Left lung (tissue), 10 donors: ENCODE data around the gene TNFRSF6B. TPM values are rescaled to one million over a fixed set of nuclear protein-coding genes. Genes with fewer than 3 reads are reported as not detected.
"Not testable (repeated sequence)": the region's sequence is repeated elsewhere in the genome, so short reads cannot be mapped to it uniquely, and the experiment has no call there.

ENCODE experiments used
- ATAC-seq: fragments of 200-7000 bp; cut with Tn5 transposase; one replicate; pipeline ENCODE4 v1.9.1; 2020; ENCODE audit warnings: moderate library complexity
- DNase-seq, 4 donors: peaks; one replicate each; pipeline ENCODE4 v3.0.0-alpha.2; 2013 to 2020
- H3K27ac ChIP-seq, 2 donors: fragments of 200-600 bp; sonication (generic) in 1 of 2; one replicate each; pipeline versions ENCODE4 v1.5.0 to v1.8.0; 2020 to 2021
- H3K27me3 ChIP-seq, 2 donors: fragments of 200-600 bp; sonication (generic) in 1 of 2; one replicate each; pipeline versions ENCODE4 v1.5.0 to v1.8.0; 2020 to 2021
- H3K36me3 ChIP-seq, 2 donors: fragments of 200-600 bp; sonication (generic) in 1 of 2; one replicate each; pipeline versions ENCODE4 v1.5.0 to v1.8.0; 2020 to 2021
- H3K4me1 ChIP-seq, 2 donors: fragments of 200-600 bp; one replicate each; pipeline ENCODE4 v1.8.0; 2021
- H3K4me3 ChIP-seq, 2 donors: fragments of 200-600 bp; sonication (generic) in 1 of 2; one replicate each; pipeline versions ENCODE4 v1.5.0 to v1.8.0; 2020 to 2021; ENCODE audit warnings: mild to moderate bottlenecking in 1 of 2
- H3K9me3 ChIP-seq, 2 donors: fragments of 200-600 bp; sonication (generic) in 1 of 2; one replicate each; pipeline versions ENCODE4 v1.5.0 to v1.8.0; 2020 to 2021
- intact Hi-C, 2 donors: fragments of 100-400 bp; cut with DNase I; formaldehyde crosslinking; loops; one replicate each; pipeline versions ENCODE4 v1.11.2 to v1.14.2; 2022
- polyA plus RNA-seq, 6 donors: library from polyadenylated mRNA; unstranded; fragments of 120-200 nt; gene quantifications; one replicate each; pipeline ENCODE4 v1.2.1, GENCODE V29; 2013; ENCODE audit not compliant: insufficient read length in 6 of 6
- total RNA-seq, 2 donors: library from RNA; stranded (reverse); fragmentation: NEBNext Ultra II Directional; extraction: Animal tissue kit (Norgen Biotek cat#: 25700); gene quantifications; one replicate each; pipeline ENCODE4 v1.2.1, GENCODE V29; 2021
- TF ChIP-seq, protein P1 (sequence below), 2 donors: fragments of 200-600 bp; sonication (generic) in 1 of 2; IDR thresholded peaks; one replicate each; pipeline versions ENCODE4 v1.5.0 to v1.8.0; 2021; ENCODE audit warnings: antibody characterized with exemption in 2 of 2
- donor health status: DM: no; HTN: yes; CAD: no.
- donor health status: DM: no; HTN: no; CAD: no.

The TNFRSF6B gene
- total and polyA plus RNA-seq, 8 donors = 1.6 to 17.6 (median 2.7) TPM

DNA sequence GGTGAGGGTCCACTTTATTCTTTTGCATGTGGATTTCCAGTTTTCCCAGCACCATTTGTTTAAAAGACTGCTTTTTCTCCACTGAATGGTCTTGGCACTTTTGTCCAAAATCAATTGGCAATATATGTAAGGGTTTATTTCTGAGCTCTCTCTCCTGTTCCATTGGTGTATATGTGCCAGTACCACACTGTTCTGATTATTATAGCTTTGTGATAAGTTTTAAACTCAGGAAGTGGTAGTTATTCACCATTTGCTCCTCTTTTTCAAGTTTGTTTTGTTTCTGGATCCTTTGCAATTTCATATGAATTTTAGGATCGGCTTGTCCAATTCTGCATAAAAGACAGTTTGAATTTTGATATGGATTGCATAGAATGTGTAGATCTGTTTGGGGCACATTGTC is 15.7 kb downstream of the TNFRSF6B start:
- no peak for DNase-seq
- H3K4me3 ChIP-seq = no peak overlapping the region
- peaks cover 0 to 9% of the 10 kb centered on the region in 2 donors for H3K9me3 ChIP-seq
- no peak for ATAC-seq
- no peak overlapping the region for H3K27ac ChIP-seq
- H3K4me1 ChIP-seq = peaks cover 7 to 38% of the 10 kb centered on the region in 2 donors
- peaks cover 0 to 77% of the 10 kb centered on the region in 2 donors for H3K36me3 ChIP-seq
- no peaks in the 10 kb centered on the region for H3K27me3 ChIP-seq
- TF ChIP-seq, protein P1, sequence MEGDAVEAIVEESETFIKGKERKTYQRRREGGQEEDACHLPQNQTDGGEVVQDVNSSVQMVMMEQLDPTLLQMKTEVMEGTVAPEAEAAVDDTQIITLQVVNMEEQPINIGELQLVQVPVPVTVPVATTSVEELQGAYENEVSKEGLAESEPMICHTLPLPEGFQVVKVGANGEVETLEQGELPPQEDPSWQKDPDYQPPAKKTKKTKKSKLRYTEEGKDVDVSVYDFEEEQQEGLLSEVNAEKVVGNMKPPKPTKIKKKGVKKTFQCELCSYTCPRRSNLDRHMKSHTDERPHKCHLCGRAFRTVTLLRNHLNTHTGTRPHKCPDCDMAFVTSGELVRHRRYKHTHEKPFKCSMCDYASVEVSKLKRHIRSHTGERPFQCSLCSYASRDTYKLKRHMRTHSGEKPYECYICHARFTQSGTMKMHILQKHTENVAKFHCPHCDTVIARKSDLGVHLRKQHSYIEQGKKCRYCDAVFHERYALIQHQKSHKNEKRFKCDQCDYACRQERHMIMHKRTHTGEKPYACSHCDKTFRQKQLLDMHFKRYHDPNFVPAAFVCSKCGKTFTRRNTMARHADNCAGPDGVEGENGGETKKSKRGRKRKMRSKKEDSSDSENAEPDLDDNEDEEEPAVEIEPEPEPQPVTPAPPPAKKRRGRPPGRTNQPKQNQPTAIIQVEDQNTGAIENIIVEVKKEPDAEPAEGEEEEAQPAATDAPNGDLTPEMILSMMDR (IDR thresholded peaks at IDR 0.05) = no peak
- intact Hi-C loops = no loop called here

DNA sequence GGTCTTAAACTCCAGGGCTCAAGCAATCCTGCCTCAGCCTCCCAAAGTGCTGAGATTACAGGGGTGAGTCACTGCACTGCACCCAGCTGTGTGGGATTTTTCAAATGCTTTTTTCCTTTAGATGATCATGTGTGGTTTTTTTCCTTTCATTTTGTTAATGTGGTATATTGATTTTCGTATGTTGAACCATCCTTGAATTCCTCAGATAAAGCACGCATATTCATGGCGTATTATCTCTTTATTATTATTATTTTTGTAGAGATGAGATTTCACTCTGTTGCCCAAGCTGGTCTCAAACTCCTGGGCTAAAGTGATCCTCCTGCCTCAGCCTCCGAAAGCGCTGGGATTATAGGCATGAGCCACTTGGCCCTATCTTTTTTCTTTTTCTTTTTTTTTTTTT is 18.4 kb downstream of the TNFRSF6B start:
- intact Hi-C loops = no loop called here
- Histone ChIP-seq H3K4me1 (peaks cover 0 to 21% of the 10 kb centered on the region in 2 donors), H3K36me3 (peaks cover 0 to 93% of the 10 kb centered on the region in 2 donors), H3K27me3 (no peaks in the 10 kb centered on the region), H3K9me3 (peaks cover 0 to 16% of the 10 kb centered on the region in 2 donors), H3K27ac (no peak overlapping the region), H3K4me3 (no peak overlapping the region)
- ATAC-seq (no peak), DNase-seq (no peak)
- TF ChIP-seq, protein P1 (IDR thresholded peaks at IDR 0.05) = no peak

DNA sequence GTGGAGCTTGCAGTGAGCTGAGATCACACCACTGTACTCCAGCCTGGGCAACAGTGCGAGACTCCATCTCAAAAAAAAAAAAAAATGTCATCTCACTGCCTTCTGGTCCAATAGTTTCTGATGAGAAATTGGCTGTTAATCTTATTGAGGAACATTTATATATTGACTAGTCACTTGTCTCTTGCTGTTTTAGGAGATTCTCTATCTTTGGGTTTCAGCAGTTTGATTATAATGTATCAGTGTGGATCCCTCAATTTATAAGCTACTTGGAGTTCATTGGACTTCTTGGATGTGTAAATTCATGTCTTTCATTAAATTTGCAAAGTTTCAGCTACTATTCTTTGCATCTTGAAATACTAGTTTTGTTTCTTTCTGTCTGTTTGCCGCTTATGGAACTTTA is 22.5 kb downstream of the TNFRSF6B start:
- DNase-seq (no peak), ATAC-seq (no peak)
- Histone ChIP-seq H3K36me3 (peaks cover 0 to 84% of the 10 kb centered on the region in 2 donors), H3K4me3 (no peak overlapping the region), H3K4me1 (no peaks in the 10 kb centered on the region), H3K27me3 (no peaks in the 10 kb centered on the region), H3K9me3 (peaks cover 0 to 16% of the 10 kb centered on the region in 2 donors), H3K27ac (no peak overlapping the region)
- TF ChIP-seq, protein P1 (IDR thresholded peaks at IDR 0.05) = no peak
- intact Hi-C loops = no loop called here

DNA sequence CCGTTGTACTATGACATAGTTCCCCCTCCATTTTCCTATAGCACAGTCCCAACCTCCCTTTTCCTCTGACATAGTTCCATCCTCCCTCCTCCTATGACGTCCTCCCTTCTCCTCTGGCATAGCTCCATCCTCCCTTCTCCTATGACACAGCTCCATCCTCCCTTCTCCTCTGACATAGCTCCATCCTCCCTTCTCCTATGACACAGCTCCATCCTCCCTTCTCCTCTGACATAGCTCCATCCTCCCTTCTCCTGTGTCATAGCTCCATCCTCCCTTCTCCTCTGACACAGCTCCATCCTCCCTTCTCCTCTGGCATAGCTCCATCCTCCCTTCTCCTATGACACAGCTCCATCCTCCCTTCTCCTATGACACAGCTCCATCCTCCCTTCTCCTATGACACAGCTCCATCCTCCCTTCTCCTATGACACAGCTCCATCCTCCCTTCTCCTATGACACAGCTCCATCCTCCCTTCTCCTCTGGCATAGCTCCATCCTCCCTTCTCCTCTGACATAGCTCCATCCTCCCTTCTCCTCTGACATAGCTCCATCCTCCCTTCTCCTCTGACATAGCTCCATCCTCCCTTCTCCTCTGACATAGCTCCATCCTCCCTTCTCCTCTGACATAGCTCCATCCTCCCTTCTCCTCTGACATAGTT is 26.6 kb downstream of the TNFRSF6B start:
- DNase-seq, ATAC-seq, H3K27me3 ChIP-seq, H3K4me3 ChIP-seq, H3K27ac ChIP-seq, H3K4me1 ChIP-seq, intact Hi-C loops: not testable (repeated sequence)
- H3K9me3 ChIP-seq = peaks cover 0 to 25% of the 10 kb centered on the region in 2 donors
- H3K36me3 ChIP-seq = peaks cover 0 to 78% of the 10 kb centered on the region in 2 donors

DNA sequence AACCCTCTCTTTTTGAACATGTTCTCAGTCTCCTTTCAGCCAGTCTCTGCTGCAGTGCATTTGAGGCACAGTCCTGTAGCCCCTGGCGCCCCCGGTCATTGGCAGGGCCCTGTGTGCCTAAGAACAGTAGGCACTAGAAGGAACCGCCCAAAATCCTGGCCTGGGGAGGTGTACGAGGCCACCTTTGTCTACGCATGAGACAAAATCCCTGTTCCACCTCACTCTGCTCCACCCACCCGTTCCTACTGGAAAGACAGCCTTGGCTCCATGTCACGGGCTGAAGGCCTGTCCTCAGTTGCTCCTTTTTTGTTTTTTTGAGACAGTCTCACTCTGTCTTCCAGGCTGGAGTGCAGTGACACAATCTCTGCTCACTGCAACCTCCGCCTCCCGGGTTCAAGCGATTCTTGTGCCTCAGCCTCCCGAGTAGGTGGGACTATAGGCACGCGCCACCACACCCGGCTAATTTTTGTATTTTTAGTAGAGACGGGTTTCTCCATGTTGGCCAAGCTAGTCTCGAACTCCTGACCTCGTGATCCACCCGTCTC is 33.8 kb downstream of the TNFRSF6B start:
- peaks cover 0 to 21% of the 10 kb centered on the region in 2 donors for H3K4me1 ChIP-seq
- H3K4me3 ChIP-seq, H3K9me3 ChIP-seq, intact Hi-C loops, H3K27me3 ChIP-seq, ATAC-seq, H3K27ac ChIP-seq: not testable (repeated sequence)
- DNase-seq = peak in 1 of 4 donors; percentile 45
- peaks cover 0 to 46% of the 10 kb centered on the region in 2 donors for H3K36me3 ChIP-seq

DNA sequence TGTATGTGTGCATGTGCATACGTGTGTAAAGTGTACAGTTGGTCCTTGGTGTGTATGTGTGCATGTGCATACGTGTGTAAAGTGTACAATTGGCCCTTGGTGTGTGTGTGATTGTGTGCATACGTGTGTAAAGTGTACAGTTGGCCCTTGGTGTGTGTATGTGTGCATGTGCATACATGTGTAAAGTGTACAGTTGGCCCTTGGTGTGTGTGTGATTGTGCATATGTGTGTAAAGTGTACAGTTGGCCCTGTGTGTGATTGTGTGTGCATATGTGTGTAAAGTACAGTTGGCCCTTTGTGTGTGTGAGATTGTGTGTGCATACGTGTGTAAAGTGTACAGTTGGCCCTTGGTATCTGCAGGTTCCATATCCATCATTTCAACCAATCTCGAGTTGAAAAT is 35.0 kb downstream of the TNFRSF6B start:
- intact Hi-C loops = no loop called here
- no peak for DNase-seq
- peaks cover 0 to 46% of the 10 kb centered on the region in 2 donors for H3K36me3 ChIP-seq
- H3K27me3 ChIP-seq = no peaks in the 10 kb centered on the region
- ATAC-seq = no peak
- H3K9me3 ChIP-seq = no peaks in the 10 kb centered on the region
- no peak overlapping the region for H3K4me3 ChIP-seq
- H3K4me1 ChIP-seq = peaks cover 0 to 21% of the 10 kb centered on the region in 2 donors
- TF ChIP-seq, protein P1 (IDR thresholded peaks at IDR 0.05) = no peak
- H3K27ac ChIP-seq = no peak overlapping the region
